Right ventricle myocardium inferior (tissue), 1 donor: ENCODE measurements around the gene JAK1. TPM values are rescaled to one million over a fixed set of nuclear protein-coding genes. Genes with fewer than 3 reads are reported as not detected.
A peak's percentile ranks its signal among the peaks of the same experiment; 100 is the strongest.

ENCODE experiments used
- ATAC-seq: fragments of 200-7000 bp; cut with Tn5 transposase; one replicate; pipeline ENCODE4 v1.9.1; 2020; ENCODE audit warnings: mild to moderate bottlenecking, moderate library complexity
- DNase-seq: peaks from one replicate; pipeline ENCODE4 v3.0.0; 2021; ENCODE audit errors: missing footprints
- intact Hi-C: fragments of 100-400 bp; cut with DNase I; formaldehyde crosslinking; loops from one replicate; pipeline ENCODE4 v1.11.0; 2022
- total RNA-seq: library from RNA; stranded (reverse); fragmentation: NEBNext Ultra II Directional; extraction: Animal tissue kit (Norgen Biotek cat#: 25700); gene quantifications from one replicate; pipeline ENCODE4 v1.2.1, GENCODE V29; 2021
- donor health status: DM: no; HTN: yes; CAD: no; lungs with severe emphysema.

Gene JAK1
- total RNA-seq, 1 donor from 2014 or later = 87.3 TPM

DNA sequence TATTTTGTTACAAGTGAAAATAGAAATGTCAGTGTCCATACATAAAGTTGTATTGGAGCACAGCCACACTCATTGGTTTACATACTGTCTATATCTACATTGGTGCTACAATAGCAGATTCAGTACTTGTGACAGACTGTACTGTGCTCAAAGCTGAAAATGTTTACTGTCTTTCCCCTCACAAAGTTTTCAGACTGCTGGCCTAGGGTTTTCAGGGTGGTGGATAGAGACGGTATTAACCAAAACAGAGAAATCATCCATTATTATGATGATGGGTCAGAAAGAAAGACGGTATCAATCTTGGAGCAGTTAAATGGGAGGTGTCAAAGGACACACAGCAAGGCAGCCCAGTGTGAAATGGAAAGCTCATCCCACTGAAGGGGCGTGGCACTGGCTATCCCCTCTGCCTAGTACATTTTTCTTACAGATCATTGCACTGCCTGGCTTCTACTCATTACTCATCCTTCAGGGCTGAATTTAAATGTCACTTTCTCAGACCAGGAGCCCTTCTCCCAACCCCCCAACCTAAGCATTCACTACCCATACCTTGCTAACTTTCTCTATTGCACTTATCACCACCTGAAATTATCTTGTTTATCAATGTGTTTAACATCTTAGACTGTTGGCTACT lies 10.2 kb downstream of the JAK1 start:
- intact Hi-C loops = loop anchor here (10.0 kb wide), 1 partner anchor 219 kb away; no protein-coding TSS in a partner anchor
- DNase-seq (no peak), ATAC-seq (no peak)

DNA sequence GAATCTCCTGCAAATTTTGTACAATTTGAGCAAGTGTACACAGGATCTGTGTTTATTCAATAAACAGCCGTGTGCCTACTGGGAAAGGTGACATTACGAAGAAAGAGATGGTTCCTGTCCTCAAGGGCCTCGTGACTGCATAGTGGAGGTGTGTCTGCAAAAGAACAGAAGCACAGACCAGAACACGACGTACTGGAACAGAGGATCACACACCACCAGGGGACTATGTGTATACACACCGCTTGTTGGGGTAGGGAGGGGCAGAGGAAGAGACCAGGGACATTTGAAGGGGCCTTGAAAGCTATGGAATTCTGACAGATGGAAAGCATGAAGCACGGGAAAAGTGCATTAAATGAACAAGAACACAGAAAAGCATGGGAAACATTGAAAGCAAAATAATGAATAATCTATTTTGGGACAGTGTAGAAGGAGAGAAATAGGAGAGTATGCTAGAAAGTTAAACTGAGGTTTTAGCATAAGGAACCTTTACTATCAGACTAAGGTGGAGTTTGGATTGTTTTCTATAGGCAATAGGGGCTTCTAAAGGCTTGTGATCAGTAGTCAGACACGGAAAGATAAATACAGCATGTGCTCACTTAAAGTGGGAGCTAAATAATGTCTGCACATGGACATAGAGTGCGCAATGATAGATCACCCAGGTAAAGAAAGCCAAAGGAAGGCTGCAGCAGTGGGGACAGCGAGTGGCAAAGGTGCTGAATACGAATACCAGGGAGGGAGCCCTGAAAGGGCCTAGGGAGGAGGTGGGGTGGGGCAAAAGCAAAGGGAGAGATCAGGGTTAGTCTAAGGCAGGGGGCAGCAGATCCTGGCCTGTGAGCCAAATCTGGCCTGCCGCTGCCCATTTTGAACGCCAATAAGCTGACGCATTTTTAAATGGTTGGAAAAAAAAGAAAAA lies 11.0 kb downstream of the JAK1 start:
- intact Hi-C loops = loop anchor here (10.0 kb wide), 1 partner anchor 219 kb away; no protein-coding TSS in a partner anchor
- DNase-seq = no peak
- ATAC-seq = peak; percentile 88

DNA sequence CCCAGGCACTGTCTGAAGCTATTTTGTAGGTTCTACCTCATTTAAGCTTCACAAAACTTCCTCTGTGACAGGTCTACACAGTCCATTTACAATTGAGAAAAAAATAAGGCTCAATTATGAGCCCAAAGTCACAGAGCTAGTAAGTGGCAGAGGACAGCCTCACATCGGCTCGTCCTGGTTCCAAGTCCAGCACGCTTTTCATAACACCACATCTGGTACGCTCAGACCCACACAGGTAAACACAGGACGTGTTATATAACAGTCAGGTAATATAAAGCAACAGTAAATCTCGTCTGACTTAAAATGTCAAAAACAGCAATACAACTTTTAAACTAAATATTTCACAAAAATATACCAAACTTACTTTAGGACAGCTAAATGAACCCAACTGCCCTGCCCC lies 13.1 kb downstream of the JAK1 start:
- intact Hi-C loops = loop anchor here (10.0 kb wide), 1 partner anchor 222 kb away; no protein-coding TSS in a partner anchor
- ATAC-seq = no peak

DNA sequence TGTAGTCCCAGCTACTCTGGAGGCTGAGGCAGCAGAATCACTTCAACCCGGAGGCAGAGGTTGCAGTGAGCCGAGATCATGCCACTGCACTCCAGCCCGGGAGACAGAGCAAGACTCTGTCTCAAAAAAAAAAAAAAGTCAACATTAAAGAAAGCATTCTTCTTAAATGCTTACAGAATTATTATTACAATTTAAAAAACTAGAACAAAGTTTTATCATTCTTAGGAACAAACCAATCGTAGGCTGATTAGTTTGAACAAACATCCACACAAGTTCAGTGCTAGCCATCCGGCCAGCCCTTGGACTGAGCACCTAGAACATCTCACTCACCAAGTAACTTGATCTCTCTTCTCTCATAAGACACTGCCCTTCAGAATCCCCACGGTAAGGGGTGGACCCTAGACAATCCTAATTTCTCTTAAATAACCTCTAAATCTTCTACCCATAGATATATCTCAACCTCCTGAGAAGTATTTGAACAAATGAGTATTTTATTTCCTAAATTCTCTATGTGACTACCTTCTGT lies 16.0 kb downstream of the JAK1 start:
- intact Hi-C loops = loop anchor here (2.0 to 10.0 kb wide), 2 partner anchors 16 to 224 kb away; no protein-coding TSS in a partner anchor
- no peak for DNase-seq
- ATAC-seq = no peak

More for the DNA sequence above, 13.1 kb downstream of the JAK1 start:
- DNase-seq = no peak

DNA sequence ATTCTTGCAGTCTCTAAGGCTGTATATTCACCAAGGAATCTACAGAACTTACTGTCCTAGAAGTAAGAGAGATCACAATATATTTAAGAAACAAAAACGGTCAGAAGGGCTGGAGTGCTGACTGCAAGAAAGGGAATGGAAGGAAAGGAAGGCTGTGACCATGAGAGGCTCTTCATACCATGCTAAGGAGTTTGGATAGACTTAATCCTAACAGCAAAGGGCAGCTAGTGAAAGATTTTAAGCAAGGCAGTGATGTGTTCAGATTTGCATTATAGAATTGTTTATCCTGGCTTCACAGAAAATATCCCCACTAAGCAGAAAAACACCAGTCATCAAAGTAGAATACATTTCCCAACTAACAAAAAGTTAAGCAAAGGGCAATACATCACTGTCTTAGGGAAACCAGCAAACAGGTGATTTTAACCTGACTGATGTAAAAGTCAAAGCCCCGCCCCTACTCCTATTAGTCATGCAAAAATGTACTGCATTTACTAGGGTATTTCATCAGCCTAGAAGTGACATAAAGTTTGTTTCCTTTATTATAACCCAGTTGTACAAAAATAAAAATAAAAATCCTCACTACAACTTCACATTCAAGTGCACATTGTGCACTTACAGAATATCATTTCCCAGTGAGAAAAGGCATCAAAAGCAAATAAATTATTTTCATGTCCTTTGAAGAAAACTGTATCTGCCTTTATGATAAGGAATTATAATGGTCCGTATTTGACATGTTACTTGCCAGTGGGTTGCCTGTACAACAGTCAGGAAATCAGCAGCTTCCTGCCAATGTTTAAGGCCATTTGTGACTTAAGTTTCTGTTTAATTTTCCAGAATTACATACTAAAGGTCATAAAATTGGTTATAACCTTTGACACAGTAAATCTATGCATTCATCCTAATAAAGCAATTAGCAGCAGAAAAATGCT lies 17.2 kb downstream of the JAK1 start:
- DNase-seq = no peak
- no peak for ATAC-seq
- intact Hi-C loops = no loop called here

DNA sequence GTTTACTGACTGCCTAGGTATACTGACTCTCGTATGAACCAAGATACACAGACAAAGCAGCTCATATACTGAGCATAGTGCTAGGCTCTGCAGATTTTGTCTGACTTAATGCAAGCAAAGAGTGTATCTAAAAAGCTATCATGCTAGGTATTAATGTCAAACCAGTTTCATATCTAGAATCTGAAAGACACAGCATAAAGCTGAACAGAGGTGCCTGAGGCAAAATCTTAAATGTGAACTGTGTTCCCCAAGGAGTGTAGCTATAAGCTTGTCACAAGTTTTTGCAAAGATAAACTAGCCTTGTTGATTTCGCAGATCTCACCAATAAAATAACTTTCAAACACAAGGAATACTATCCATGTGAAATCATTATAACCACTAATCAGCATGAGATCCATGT lies 18.1 kb downstream of the JAK1 start:
- intact Hi-C loops = no loop called here
- no peak for ATAC-seq

DNA sequence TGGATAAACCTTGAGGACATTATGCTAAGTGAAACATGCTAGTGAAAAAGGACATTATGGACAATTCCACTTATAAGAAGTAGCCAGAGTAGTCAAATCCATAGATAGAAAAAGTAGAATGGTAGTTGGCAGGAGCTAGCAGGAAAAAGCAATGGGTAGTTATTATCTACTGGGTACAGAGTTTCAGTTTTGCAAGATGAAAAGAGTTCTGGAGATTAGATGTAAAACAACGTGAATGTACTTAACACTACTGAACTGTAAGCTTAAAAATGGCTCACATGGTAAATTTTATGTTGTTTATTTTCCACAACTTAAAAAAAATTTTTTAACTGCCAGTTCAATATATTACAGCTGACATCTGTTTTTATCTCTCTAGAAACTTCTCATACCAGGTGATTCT lies 19.4 kb downstream of the JAK1 start:
- no peak for ATAC-seq
- DNase-seq = no peak
- intact Hi-C loops = no loop called here

More for the DNA sequence above, 18.1 kb downstream of the JAK1 start:
- DNase-seq = no peak

DNA sequence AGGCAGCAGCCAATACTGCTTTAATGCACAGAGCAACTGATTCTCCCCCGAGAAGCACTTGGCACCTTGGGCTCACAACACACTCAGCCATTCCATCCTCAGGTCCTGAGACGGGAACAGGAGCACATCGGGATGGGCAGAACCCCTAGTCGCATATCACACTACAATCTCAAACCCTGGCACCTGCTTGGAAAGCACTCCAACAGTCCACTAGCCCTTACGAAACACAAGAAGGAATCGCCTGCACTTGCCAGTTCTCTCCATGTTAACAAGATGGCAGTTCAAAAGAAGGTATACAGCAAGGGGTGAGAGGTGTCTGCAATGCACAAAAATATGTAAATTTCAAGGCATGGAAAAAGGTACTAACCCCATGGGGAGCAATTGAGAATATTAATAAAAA lies 21.4 kb downstream of the JAK1 start:
- intact Hi-C loops = no loop called here
- ATAC-seq (no peak), DNase-seq (no peak)

DNA sequence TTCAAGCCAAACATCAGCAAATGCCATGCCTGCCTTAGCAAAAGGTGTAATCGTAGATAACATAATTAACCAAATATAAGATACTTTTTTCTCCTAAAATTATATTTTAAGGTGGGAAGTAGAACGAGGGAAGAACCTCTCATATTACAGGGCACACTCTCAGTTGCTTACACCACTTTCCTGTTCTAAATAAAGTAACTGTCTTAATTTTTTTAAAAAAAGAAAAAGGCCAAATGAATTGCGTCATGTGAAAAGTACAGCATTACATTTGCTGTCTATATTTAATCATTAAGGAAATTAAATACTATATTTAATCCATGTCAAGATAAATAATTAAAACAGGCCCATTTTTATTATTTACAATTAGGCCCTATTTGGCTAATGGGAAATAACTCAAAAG lies 23.7 kb downstream of the JAK1 start:
- DNase-seq = no peak
- ATAC-seq = no peak
- intact Hi-C loops = no loop called here

DNA sequence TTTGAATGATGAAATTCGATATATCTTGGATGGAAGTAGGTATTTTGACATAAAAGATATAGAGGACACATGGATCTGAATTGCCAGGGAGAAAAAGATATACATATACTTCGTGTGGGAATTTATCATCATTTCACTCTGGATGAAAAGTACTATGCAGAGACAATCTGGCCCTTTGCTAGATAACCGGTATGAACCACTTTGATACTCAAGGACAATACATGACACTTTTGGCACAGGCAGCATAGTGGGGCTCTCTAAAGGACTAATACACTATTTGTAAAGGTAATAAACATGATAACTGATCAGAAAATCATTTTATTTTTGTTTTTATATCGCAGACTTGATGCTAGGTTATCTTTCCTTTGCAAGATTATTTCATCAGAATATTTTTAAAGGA lies 24.2 kb downstream of the JAK1 start:
- ATAC-seq (peak; percentile 44), DNase-seq (no peak)
- intact Hi-C loops = no loop called here

DNA sequence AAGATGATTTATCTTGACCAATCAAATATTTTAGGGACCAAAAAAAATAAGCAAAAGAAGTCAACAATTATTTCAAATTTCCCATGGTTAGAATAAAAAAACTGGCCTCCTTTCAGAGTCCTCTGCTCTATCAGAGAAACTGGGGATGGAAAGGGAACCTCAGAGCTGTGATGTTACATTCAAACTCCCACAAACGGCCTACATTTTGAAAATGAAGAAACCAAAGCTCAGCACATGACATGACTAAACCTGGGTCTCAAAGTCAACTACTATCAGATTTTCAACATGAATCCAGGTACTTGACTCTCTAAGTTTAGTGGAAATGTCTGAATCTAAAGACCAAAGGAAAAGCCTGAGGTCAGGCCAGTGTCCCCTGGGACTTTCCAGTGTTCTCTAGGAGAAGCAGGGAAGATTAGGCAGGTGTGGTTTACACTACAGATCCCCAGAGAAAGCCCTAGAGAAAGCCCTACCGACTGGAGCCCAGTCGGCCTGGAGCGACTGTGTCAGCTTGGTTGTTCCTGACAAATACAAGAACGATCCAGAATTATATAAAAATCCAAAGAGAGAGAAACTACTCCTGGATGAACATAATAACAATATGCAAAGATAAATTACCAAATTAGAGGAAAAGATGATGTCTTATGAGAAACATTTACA lies 24.8 kb downstream of the JAK1 start:
- intact Hi-C loops = no loop called here
- DNase-seq (no peak), ATAC-seq (no peak)

DNA sequence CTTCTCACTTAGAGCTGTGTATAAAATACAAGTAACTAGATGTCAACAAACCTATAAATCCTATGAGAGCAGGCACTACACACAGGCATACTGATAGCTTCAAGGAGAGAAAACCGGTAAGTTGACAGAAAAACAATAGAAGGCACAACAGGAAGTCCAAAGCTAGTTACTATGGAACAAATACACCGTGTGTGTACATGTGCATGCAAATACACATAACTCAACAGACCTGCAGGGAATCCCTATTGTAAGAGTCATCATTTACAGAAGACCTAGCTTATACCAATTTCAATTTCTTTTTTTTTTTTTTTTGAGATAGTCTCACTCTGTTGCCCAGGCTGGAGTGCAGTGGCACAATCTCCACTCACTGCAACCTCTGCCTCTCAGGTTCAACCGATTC lies 26.3 kb downstream of the JAK1 start:
- intact Hi-C loops = no loop called here
- DNase-seq = no peak
- no peak for ATAC-seq

DNA sequence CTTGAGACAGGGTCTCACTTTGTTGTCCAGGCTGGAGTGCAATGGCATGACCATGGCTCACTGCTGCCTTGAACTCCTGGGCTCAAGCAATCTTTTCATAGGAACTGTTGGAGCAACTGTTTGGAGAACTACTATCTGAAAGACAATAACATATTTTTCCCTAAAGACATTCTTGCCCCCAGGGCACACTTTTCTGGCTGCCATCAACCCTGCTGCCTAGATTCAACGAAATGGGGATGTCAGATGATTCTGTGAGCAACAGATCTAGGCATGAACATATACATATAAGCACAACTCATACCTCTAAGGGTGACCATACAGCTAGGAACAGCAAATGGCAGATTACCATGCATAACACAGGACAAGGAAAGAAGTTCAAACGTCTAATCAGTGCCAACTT lies 27.4 kb downstream of the JAK1 start:
- DNase-seq = no peak
- intact Hi-C loops = no loop called here
- ATAC-seq = no peak

DNA sequence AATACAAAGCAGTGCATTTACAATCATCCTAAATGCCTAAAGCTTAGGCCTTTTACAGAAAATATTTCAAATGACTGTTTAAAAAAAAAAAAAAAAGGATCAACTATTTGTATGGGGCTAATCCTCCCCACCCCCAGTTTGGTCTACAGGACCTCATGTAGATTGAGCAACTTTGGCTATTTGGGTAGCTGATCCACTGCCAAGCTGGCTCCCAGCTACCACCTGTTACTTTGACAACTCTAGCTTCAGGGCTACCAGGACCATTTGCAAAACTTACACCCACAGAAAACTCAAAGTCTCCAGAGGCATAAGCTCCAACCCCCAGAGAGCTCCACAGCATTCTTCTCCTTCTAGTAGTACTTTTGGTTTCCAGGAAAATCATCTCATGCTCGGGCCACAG lies 29.4 kb downstream of the JAK1 start:
- DNase-seq = no peak
- intact Hi-C loops = no loop called here
- ATAC-seq = peak; percentile 23

DNA sequence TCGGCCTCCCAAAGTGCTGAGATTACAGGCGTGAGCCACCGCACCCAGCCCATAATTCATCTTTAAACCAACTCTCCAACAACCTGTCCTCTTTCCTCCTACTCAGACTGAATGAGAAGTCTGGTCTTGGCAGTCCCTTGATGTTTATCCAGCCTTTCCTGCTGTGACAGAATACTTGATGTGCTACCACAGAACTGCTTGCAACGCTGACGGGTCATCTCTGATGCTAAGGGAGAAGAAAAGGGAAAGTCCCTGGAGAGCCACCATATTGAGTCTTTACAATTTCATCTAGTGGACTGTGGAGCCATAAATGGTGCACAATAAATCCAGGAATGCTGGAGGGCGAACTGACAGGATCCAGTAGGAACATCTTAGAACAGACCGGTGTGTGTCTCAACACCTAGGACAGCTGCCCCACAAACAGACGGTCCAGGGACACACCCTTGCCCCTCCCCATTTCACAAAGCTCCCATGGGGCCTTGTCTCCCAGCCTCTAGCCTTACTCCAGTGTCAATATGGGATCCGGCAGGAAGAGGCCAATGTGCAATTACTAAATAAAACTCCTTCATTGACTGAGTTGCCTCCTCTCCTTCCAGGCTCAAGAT lies 30.7 kb downstream of the JAK1 start:
- intact Hi-C loops = loop anchor here (2.0 kb wide), 1 partner anchor 15 kb away; no protein-coding TSS in a partner anchor
- ATAC-seq = no peak
- no peak for DNase-seq

DNA sequence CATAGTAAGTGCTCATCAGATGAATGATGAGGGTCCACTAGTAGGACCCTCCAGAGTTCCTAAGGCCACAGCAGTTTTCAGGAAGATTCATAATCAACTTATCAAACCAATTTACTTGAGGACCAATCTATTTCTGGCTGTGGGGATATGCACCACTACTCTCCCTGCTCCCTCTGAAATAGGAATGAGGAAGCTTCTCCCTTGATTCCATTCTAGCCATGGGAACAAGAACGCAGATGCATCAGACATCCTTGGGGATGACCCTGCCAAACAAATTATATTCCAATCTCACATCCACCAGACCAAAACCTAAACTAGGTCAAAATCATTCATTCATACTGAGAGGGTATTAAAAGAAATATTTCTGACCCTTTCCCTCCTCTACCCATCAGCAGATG lies 31.5 kb downstream of the JAK1 start:
- no peak for ATAC-seq
- DNase-seq = no peak
- intact Hi-C loops = loop anchor here (2.0 kb wide), 1 partner anchor 16 kb away; no protein-coding TSS in a partner anchor

DNA sequence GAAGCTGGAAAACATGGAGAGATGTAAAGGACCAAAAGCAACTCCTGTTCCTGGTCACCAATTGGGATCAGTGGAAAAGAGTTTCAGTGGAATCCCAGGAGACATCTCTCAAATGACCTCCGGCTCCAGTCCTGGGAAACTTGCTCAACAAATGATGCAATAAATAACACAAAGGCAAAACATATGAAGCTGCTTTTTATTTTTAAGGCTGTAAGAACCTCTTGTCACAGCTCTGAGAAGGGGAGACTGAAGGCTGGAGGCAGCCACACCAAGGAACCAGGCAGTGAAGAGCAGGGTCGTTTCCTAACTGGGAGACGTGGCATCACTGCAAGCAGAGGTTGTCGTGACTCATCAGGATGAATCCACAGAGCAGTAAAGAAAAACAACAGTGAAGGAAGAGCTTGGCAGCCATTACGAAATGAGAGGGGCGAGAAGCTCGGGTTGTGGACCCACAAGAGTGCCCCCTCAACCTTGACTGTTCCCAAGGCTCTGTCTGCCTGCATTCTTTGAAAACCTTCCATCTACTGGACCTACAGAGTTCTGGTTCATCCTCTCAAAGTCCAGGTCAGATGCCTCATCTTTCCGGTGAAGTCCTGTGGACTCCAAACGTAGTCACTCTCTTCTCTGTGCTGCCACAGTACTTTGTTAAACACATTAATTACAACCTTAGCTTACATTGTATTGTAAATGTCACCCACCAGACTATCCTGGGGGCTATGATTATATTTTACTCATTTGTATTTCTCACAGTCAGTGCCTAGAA lies 32.1 kb downstream of the JAK1 start:
- ATAC-seq = peak; percentile 69
- intact Hi-C loops = loop anchor here (2.0 kb wide), 1 partner anchor 17 kb away; no protein-coding TSS in a partner anchor
- no peak for DNase-seq
